NT2/D1 (cell line): ENCODE measurements around the gene KIAA0232.

Source experiments
- DNase-seq: peaks from one replicate; pipeline ENCODE4 v3.0.0-alpha.2; 2011; ENCODE audit warnings: low read depth, low spot score
- H3K27me3 ChIP-seq: 2 replicates; pipeline ENCODE4 v1.6.0; 2011; ENCODE audit warnings: mild to moderate bottlenecking; ENCODE audit not compliant: insufficient read length, insufficient read depth
- H3K36me3 ChIP-seq: 2 replicates; pipeline ENCODE4 v1.6.1; 2011; ENCODE audit warnings: mild to moderate bottlenecking, low read length, mixed read lengths; ENCODE audit not compliant: insufficient read depth, insufficient read length
- H3K4me1 ChIP-seq: 2 replicates; pipeline ENCODE4 v1.5.1; 2011; ENCODE audit not compliant: insufficient read depth, insufficient read length
- H3K4me3 ChIP-seq: 2 replicates; pipeline ENCODE4 v1.5.1; 2011; ENCODE audit warnings: low read depth; ENCODE audit not compliant: insufficient read length
- H3K9ac ChIP-seq: 2 replicates; pipeline ENCODE4 v1.6.0; 2011; ENCODE audit warnings: low read depth; ENCODE audit not compliant: insufficient read length
- H3K9me3 ChIP-seq: 2 replicates; pipeline ENCODE4 v1.5.1; 2011; ENCODE audit warnings: mild to moderate bottlenecking, low read length; ENCODE audit not compliant: insufficient read depth
- SUZ12 ChIP-seq: IDR thresholded peaks from 2 replicates; pipeline ENCODE4 v1.6.1; 2011; ENCODE audit not compliant: insufficient read length, insufficient read depth; ENCODE audit errors: extremely low read depth
- YY1 ChIP-seq: IDR thresholded peaks from 2 replicates; pipeline ENCODE4 v1.6.1; 2011; ENCODE audit not compliant: insufficient read length, insufficient read depth
- ZNF274 ChIP-seq: IDR thresholded peaks from 2 replicates; pipeline ENCODE4 v1.6.1; 2011; ENCODE audit warnings: mild to moderate bottlenecking, low read depth, low read length

Gene KIAA0232

GRCh38 chr4:6802626-6803025 lies 20.1 kb downstream of the KIAA0232 start:
- Histone ChIP-seq H3K27me3 (no peaks in the 10 kb centered on the region), H3K36me3 (peaks cover 16% of the 10 kb centered on the region), H3K9me3 (no peaks in the 10 kb centered on the region), H3K4me1 (peaks cover 2% of the 10 kb centered on the region), H3K9ac (no peak overlapping the region), H3K4me3 (no peak overlapping the region)
- no peak for DNase-seq
- TF ChIP-seq ZNF274 (no peak), SUZ12 (no peak), YY1 (no peak)

- TF ChIP-seq YY1, result no peak
- TF ChIP-seq ZNF274, result no peak
- TF ChIP-seq SUZ12, result no peak
- no peak for DNase-seq
- Histone ChIP-seq H3K4me3 (no peak overlapping the region), H3K4me1 (peaks cover 2% of the 10 kb centered on the region), H3K9me3 (no peaks in the 10 kb centered on the region), H3K27me3 (no peaks in the 10 kb centered on the region), H3K36me3 (peaks cover 16% of the 10 kb centered on the region), H3K9ac (no peak overlapping the region)
Observed at GRCh38 chr4:6803246-6803645, 20.7 kb downstream of the KIAA0232 start.

- Histone ChIP-seq H3K36me3 (peaks cover 16% of the 10 kb centered on the region), H3K4me1 (peaks cover 2% of the 10 kb centered on the region), H3K27me3 (no peaks in the 10 kb centered on the region), H3K9ac (no peak overlapping the region), H3K9me3 (no peaks in the 10 kb centered on the region), H3K4me3 (no peak overlapping the region)
- DNase-seq, result no peak
- TF ChIP-seq SUZ12, result no peak
- TF ChIP-seq YY1, result no peak
- TF ChIP-seq ZNF274, result no peak
Observed at GRCh38 chr4:6804082-6804752, 21.7 kb downstream of the KIAA0232 start.

GRCh38 chr4:6806924-6807626 lies 24.5 kb downstream of the KIAA0232 start:
- H3K27me3 ChIP-seq, result no peaks in the 10 kb centered on the region
- peaks cover 15% of the 10 kb centered on the region for H3K36me3 ChIP-seq
- no peak overlapping the region for H3K9ac ChIP-seq
- H3K4me1 ChIP-seq, result peaks cover under 1% of the 10 kb centered on the region
- H3K9me3 ChIP-seq, result no peaks in the 10 kb centered on the region
- no peak overlapping the region for H3K4me3 ChIP-seq
- no peak for DNase-seq
- TF ChIP-seq SUZ12, result no peak
- TF ChIP-seq ZNF274, result no peak
- TF ChIP-seq YY1, result no peak

- Histone ChIP-seq H3K36me3 (peaks cover 7% of the 10 kb centered on the region), H3K4me1 (no peaks in the 10 kb centered on the region), H3K9ac (no peak overlapping the region)
Observed at GRCh38 chr4:6808259-6808658, 25.7 kb downstream of the KIAA0232 start.

DNA sequence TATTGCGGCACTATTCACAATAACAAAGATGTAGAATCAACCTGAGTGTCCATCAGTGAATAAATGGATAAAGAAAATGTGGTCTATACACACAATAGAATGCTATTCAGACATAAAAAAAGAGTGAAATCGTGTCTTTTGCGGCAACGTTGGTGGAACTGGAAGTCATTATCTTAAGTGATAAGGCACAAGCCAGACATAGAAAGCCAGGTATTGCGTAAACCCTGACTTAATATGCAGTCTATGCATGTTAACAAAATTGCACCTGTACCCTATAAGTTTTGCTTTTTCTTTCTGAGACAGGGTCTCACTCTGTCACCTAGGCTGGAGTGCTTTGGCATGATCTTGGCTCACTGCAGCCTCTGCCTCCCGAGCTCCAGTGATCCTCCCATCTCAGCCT lies 28.6 kb downstream of the KIAA0232 start:
- TF ChIP-seq ZNF274, result no peak
- no peak for TF ChIP-seq SUZ12
- TF ChIP-seq YY1, result no peak
- peaks cover 7% of the 10 kb centered on the region for H3K36me3 ChIP-seq
- H3K9me3 ChIP-seq, result no peaks in the 10 kb centered on the region
- no peak overlapping the region for H3K4me3 ChIP-seq
- H3K9ac ChIP-seq, result no peak overlapping the region
- no peaks in the 10 kb centered on the region for H3K4me1 ChIP-seq
- no peaks in the 10 kb centered on the region for H3K27me3 ChIP-seq
- DNase-seq, result no peak

More at GRCh38 chr4:6808259-6808658, 25.7 kb downstream of the KIAA0232 start:
- no peak for TF ChIP-seq ZNF274
- no peak for TF ChIP-seq SUZ12
- no peak for TF ChIP-seq YY1
- Histone ChIP-seq H3K9me3 (no peaks in the 10 kb centered on the region), H3K27me3 (no peaks in the 10 kb centered on the region), H3K4me3 (no peak overlapping the region)
- no peak for DNase-seq

GRCh38 chr4:6812766-6813165 lies 30.2 kb downstream of the KIAA0232 start:
- no peaks in the 10 kb centered on the region for H3K27me3 ChIP-seq
- no peaks in the 10 kb centered on the region for H3K4me1 ChIP-seq
- DNase-seq, result no peak
- no peak overlapping the region for H3K9ac ChIP-seq
- TF ChIP-seq YY1, result no peak
- no peak for TF ChIP-seq SUZ12
- no peak for TF ChIP-seq ZNF274
- no peaks in the 10 kb centered on the region for H3K9me3 ChIP-seq
- H3K36me3 ChIP-seq, result peaks cover 7% of the 10 kb centered on the region
- H3K4me3 ChIP-seq, result no peak overlapping the region
